Measurements from ENCODE around the gene CTBP1.

DNA sequence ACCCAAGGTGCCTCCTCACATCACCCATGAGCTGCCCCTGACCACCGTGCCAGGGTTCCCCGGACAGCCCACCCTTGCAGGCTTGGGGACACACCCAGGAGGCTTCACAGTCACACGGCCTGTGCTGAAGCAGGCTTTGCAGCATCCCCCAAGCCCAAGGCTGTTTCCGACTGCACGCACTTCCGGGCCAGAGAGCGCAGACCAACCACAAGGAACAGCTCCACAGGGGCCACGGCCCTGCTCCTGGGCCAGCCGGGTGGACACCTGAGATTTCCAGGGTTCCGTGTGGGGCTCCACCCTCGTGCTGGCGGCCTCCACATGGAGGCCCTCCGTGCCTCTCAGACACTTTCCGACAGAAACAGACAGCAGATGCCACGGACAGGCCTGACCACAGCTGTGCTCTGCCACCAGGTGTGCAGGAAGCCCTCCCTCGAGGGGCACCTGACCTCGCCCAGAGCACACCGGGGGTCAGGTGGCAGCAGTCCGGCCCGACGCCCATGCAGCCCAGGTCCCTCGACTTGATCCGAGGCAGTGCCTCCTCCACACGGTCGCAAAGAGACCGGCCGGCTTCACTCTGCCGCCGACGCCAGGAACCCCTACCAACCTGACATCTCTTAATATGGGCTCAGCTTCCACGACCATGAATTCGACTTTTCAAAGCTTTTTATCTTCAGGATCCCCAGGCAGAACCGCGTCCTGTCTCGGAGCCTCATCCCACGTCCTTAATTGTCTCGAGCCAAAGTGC, 8.0 kb downstream of the CTBP1 start:
- TF ChIP-seq RBM39 (optimal IDR thresholded peaks at IDR 0.05; ENCODE audit: low read depth, low read length) (no peak), ELF4 (CRISPR knock-in tag; IDR thresholded peaks at IDR 0.05) (no peak)
- TF ChIP-seq, protein P1, sequence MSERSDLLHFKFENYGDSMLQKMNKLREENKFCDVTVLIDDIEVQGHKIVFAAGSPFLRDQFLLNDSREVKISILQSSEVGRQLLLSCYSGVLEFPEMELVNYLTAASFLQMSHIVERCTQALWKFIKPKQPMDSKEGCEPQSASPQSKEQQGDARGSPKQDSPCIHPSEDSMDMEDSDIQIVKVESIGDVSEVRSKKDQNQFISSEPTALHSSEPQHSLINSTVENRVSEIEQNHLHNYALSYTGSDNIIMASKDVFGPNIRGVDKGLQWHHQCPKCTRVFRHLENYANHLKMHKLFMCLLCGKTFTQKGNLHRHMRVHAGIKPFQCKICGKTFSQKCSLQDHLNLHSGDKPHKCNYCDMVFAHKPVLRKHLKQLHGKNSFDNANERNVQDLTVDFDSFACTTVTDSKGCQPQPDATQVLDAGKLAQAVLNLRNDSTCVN (CRISPR knock-in tag; IDR thresholded peaks at IDR 0.05), result no peak

All from K562 (cell line).